Heart right ventricle (tissue), 16 donors: Measurements from ENCODE around the gene RAB35. TPM values are rescaled to one million over a fixed set of nuclear protein-coding genes. Genes with fewer than 3 reads are reported as not detected.

Source experiments
- ATAC-seq, 8 donors: fragments of 200-7000 bp; cut with Tn5 transposase; one replicate each; pipeline ENCODE4 v1.9.1; 2020; ENCODE audit warnings: mild to moderate bottlenecking in 8 of 8, moderate library complexity in 8 of 8, moderate number of reproducible peaks in 1 of 8
- DNase-seq, 2 donors: peaks; one replicate each; pipeline ENCODE4 v3.0.0-alpha.2; 2020
- H3K27ac ChIP-seq, 10 donors: fragments of 200-600 bp; sonication (generic) in 2 of 10; one replicate each; pipeline versions ENCODE4 v1.5.0 to v1.8.0; 2020 to 2022; ENCODE audit warnings: mild to moderate bottlenecking in 3 of 10
- H3K27me3 ChIP-seq, 7 donors: fragments of 200-600 bp; one replicate each; pipeline ENCODE4 v1.8.0; 2021 to 2022; ENCODE audit warnings: mild to moderate bottlenecking in 2 of 7
- H3K36me3 ChIP-seq, 9 donors: fragments of 200-600 bp; sonication (generic) in 1 of 9; one replicate each; pipeline versions ENCODE4 v1.5.0 to v1.8.0; 2020 to 2022; ENCODE audit warnings: mild to moderate bottlenecking in 2 of 9
- H3K4me1 ChIP-seq, 9 donors: fragments of 200-600 bp; sonication (generic) in 1 of 9; one replicate each; pipeline versions ENCODE4 v1.5.0 to v1.8.0; 2020 to 2022; ENCODE audit warnings: mild to moderate bottlenecking in 4 of 9
- H3K4me3 ChIP-seq, 10 donors: fragments of 200-600 bp; sonication (generic) in 2 of 10; one replicate each; pipeline versions ENCODE4 v1.5.0 to v1.8.0; 2020 to 2022; ENCODE audit warnings: mild to moderate bottlenecking in 7 of 10, moderate library complexity in 2 of 10
- H3K9me3 ChIP-seq, 11 donors: fragments of 200-600 bp in 10 of 11; sonication (generic) in 2 of 11; one replicate each; pipeline versions ENCODE4 v1.5.0 to v1.8.0; 2013 to 2022; ENCODE audit warnings: mild to moderate bottlenecking in 2 of 11, control low read depth in 1 of 11, moderate library complexity in 1 of 11
- WGBS, 2 donors: extraction: QIAGEN DNeasy Blood & Tissue Kit; methylation state at CpG; one replicate each; pipeline ENCODE4 v1.1.7; 2013; ENCODE audit warnings: inconsistent platforms in 1 of 2; 5-methylcytosine and 5-hydroxymethylcytosine counted together
- intact Hi-C, 10 donors: fragments of 100-400 bp; cut with DNase I; formaldehyde crosslinking; loops; one replicate each; pipeline versions ENCODE4 v1.11.1 to v1.14.2; 2022
- polyA plus RNA-seq, 2 donors: library from polyadenylated mRNA; stranded (reverse); fragments of 200-250 nt; gene quantifications; one replicate each; pipeline ENCODE4 v1.2.3, GENCODE V29; 2013
- total RNA-seq, 10 donors: library from RNA; stranded (reverse); fragmentation: NEBNext Ultra II Directional in 3 of 10; extraction: Animal tissue kit (Norgen Biotek cat#: 25700) in 3 of 10; gene quantifications; one replicate each; pipeline versions ENCODE4 v1.2.1 to v1.2.4, GENCODE V29; 2021 to 2023
- TF ChIP-seq, protein P1 (sequence below), 9 donors: fragments of 200-600 bp; sonication (generic) in 2 of 9; IDR thresholded peaks; one replicate each; pipeline versions ENCODE4 v1.5.0 to v1.8.0; 2021 to 2022; ENCODE audit warnings: antibody characterized with exemption in 9 of 9, mild to moderate bottlenecking in 5 of 9, moderate library complexity in 1 of 9
- donor health status: Arrhythmogenic right ventricular cardiomyopathy.
- donor health status: ischemic (EF 13 %, LVEDD 7.1; RV severe dilation, severe dysfunction).
- donor health status: healthy with polysubstance abuse.
- donor health status: DM: no; HTN: yes; CAD: no.
- donor health status: DM: no; HTN: no; CAD: no.
- donor health status: ischemic (EF 25% LVEDD 6.9; RV normal size, moderate dysfunction).
- donor health status: ischemic (EF 25% LVEDD 5.7; RV mildly dilated, moderate dysfunction).
- donor health status: healthy.
- donor health status: DM: yes; HTN: yes; CAD: no.
- donor health status: Ischemic cardiomyopathy.
- donor health status: ischemic (EF 35%, LVEDD 5.7; RV mildly dilated, moderate dysfunction).
- donor health status: nonischemic (EF 11% LVEDD 7.7; RV severe dilation, severe dysfunction).
- donor health status: DM: yes; HTN: yes; CAD: no.
- donor health status: PGD.
- donor health status: ischemic (EF 29% LVEDD 5.4; RV normal size, mild dysfunction).
- donor health status: nonischemic (EF 23%, LVEDD 6.1; RV moderate dilation, normal function).

The RAB35 gene
- total and polyA plus RNA-seq, 12 donors, result 13.3 to 33.6 (median 23.9) TPM

DNA sequence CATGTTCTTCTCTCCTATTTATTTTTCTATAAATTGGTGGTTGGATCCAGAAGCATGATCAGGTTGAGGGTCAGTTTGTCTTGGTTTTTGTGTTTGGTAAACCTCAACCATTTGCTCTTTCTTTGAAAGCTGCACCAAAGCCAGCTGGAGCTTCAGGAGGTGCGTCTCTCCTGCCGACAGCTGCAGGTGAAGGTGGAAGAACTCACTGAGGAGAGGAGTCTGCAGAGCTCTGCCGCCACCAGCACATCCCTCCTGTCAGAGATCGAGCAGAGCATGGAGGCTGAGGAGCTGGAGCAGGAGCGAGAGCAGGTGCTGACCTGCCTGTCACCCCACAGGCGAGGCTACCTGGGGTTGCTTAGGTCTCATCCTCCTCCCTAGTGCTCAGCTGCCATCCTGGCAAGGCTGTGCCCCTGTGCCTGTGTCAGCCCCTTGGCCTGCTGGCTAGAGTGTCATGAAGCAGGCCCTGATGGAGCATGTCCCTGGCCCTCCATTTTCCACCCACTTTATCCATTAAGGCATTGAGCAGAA, 45.0 kb downstream of the RAB35 start:
- DNase-seq (no peak), ATAC-seq (no peak)
- Histone ChIP-seq H3K4me1 (peaks cover 0 to 11% (median 0%) of the 10 kb centered on the region in 9 donors), H3K9me3 (no peaks in the 10 kb centered on the region), H3K27ac (no peak overlapping the region), H3K27me3 (peaks cover 0 to 10% (median 0%) of the 10 kb centered on the region in 7 donors), H3K4me3 (no peak overlapping the region), H3K36me3 (no peaks in the 10 kb centered on the region)
- WGBS, 2 donors, result 90 to 95% methylated on average over 6 of the region's 6 CpGs
- TF ChIP-seq, protein P1, sequence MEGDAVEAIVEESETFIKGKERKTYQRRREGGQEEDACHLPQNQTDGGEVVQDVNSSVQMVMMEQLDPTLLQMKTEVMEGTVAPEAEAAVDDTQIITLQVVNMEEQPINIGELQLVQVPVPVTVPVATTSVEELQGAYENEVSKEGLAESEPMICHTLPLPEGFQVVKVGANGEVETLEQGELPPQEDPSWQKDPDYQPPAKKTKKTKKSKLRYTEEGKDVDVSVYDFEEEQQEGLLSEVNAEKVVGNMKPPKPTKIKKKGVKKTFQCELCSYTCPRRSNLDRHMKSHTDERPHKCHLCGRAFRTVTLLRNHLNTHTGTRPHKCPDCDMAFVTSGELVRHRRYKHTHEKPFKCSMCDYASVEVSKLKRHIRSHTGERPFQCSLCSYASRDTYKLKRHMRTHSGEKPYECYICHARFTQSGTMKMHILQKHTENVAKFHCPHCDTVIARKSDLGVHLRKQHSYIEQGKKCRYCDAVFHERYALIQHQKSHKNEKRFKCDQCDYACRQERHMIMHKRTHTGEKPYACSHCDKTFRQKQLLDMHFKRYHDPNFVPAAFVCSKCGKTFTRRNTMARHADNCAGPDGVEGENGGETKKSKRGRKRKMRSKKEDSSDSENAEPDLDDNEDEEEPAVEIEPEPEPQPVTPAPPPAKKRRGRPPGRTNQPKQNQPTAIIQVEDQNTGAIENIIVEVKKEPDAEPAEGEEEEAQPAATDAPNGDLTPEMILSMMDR (IDR thresholded peaks at IDR 0.05), result no peak
- intact Hi-C loops, result no loop called here

DNA sequence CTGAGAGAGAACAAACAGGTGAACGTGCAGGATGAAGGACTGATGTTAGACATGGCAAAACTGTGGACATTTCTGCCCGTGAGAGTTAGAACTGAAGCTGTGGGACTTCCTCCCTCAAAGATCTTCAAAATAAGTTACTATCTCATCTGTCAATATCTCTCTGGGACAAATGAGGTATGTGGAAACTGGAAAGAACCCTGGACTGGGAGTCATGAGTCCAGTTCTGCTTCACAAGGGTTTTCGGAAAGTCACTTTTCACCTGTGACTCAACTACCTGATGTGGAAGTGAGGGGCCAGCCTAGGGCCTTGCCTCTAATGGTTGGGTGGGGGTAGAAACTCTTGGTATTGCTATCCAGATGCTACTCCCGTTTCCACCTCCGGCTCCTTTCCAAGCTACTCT, 47.3 kb downstream of the RAB35 start:
- TF ChIP-seq, protein P1 (IDR thresholded peaks at IDR 0.05), result no peak
- Histone ChIP-seq H3K9me3 (no peaks in the 10 kb centered on the region), H3K27me3 (peaks cover 0 to 5% (median 0%) of the 10 kb centered on the region in 7 donors), H3K27ac (no peak overlapping the region), H3K4me1 (peaks cover 0 to 24% (median under 1%) of the 10 kb centered on the region in 9 donors), H3K4me3 (no peak overlapping the region), H3K36me3 (no peaks in the 10 kb centered on the region)
- ATAC-seq (no peak), DNase-seq (no peak)
- intact Hi-C loops, result no loop called here
- 74 to 80% methylated on average over 5 of the region's 5 CpGs for WGBS, 2 donors

DNA sequence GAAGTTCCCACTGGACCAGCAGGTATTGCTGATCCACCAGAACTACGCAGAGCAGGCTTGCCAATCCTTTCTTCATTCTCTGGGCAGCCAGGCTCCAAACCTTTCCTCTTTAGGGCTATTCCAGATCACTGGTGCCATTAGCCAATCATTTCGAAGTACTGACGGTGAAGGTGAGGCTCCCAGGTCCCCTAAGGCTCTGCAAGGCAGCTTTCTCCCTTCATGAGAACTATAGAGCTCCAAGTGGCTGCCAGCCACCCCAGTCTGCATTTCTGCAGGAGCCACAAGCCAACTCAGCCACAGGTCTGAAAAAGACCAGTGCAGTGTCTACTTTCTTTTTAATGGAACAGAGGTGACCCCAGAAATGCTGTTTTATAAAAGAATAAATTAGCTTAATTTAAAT, 48.7 kb downstream of the RAB35 start:
- H3K9me3 ChIP-seq, result no peaks in the 10 kb centered on the region
- peaks cover 0 to 11% (median 0%) of the 10 kb centered on the region in 7 donors for H3K27me3 ChIP-seq
- no peak overlapping the region for H3K4me3 ChIP-seq
- ATAC-seq (peak in 2 of 8 donors; percentile 13 to 18), DNase-seq (no peak)
- TF ChIP-seq, protein P1 (IDR thresholded peaks at IDR 0.05), result no peak
- no peaks in the 10 kb centered on the region for H3K36me3 ChIP-seq
- intact Hi-C loops, result no loop called here
- H3K27ac ChIP-seq, result no peak overlapping the region
- H3K4me1 ChIP-seq, result peaks cover 0 to 27% (median 4%) of the 10 kb centered on the region in 9 donors
- 73 to 76% methylated on average over 3 of the region's 3 CpGs for WGBS, 2 donors

DNA sequence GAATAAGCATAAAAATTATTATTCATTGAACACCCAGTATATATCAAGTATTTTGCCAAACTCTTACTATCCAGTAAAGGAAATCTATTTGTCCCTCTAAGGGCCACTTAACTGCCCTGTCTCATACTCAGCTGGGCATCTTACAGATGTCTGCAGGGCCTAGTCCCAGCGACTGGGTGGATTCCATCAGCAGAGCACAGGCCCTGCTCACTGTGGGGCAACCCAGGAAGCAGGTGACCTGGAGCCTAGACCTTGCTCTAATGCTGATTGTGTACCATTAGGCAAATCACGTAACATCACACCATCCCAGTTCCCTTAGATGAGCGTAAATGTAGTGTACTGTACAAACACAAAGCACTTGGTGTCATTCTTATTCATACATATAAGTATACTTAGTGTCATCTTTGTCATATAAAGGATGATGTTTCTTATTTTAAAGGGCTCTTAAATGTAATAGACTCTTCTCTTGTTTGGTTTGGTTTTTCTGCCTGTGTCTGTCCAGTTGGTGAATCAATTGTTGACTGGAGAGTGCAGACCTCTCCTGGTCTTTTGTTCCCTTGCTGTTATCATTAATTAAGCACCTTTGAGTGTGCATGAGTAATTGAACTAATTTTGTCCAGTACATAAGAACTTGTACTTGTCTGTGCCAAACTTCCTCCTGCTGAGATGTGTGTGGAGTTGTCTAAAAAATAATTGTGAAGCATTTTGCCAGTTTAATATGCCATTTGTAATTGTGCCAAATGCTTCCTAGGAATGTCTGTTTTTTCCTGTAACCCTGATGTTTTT, 49.3 kb downstream of the RAB35 start:
- H3K4me3 ChIP-seq, result no peak overlapping the region
- peaks cover 0 to 27% (median 4%) of the 10 kb centered on the region in 9 donors for H3K4me1 ChIP-seq
- intact Hi-C loops, result no loop called here
- H3K36me3 ChIP-seq, result no peaks in the 10 kb centered on the region
- DNase-seq (no peak), ATAC-seq (peak in 5 of 8 donors; percentile 56 to 73 (median 70))
- 84 to 88% methylated on average over 3 of the region's 3 CpGs for WGBS, 2 donors
- TF ChIP-seq, protein P1 (IDR thresholded peaks at IDR 0.05), result no peak
- H3K9me3 ChIP-seq, result no peaks in the 10 kb centered on the region
- H3K27ac ChIP-seq, result no peak overlapping the region
- peaks cover 0 to 14% (median 2%) of the 10 kb centered on the region in 7 donors for H3K27me3 ChIP-seq
